NCI-H146 treated with DMSO at 0.1 percent for 48 hours (cell line): Measurements from ENCODE around the gene CAPN10.

Experiments
- DNase-seq: peaks from one replicate; lab custom pipeline; 2025; ENCODE audit not compliant: unreplicated experiment; lab: John Stamatoyannopoulos, UW

CAPN10 gene

DNA sequence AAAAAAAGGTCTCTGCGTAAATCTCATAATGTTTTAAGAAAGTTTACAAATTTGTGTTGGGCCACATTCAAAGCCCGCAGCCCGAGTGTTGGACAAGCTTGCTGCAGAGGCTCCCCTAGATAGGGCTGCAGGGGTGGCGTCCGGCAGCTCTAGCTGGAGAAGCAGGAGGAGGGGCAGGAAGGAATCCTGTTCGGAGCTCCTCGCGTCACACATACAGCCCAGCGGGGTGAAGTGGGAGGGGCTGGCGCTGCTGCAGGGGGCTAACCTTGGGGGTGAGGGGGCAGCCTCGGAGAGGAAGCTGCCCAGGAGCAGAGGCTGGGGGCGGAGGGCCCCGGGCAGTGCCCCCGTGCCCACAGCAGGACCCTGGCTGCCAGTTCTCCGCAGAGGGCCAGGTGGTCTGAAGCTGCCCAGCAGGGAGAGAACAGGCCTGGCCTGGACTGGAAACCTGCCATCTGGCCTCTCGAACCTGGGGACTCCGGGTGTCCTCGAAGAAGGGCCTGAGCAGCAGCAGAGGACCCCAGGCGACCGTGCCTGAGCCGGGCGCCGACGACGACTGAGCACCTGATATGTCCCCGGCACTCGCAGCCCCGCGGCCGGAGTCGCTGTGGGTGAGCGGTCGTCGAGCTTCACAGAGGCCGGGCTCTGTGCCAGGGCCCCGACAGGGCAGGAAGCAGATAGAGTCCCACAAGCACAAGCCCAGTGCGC, 36.1 kb downstream of the CAPN10 start:
- no peak for DNase-seq

DNA sequence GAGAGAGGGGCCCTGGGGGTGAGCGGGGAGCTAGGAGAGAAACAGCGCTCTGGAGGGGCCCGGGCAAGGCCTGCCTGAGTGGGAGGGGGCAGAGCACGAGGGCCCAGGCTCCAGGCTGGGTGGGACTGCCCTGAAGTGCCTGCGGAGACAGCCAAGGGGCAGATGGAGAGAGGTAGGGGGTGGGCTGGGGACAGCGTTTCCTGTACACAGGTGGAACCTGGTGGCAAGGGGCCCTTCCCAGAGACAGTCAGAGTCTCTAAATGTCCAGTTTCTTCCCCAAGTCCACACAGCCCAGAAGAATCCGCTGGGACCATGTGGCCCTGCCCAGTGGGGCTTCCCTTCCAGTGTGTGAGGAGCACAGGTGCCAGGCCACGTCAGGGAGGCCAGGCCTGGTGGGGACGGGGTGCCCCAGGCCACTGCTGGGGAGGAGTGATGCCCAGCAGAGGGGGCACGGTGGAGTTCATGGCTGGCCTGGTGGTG, 37.0 kb downstream of the CAPN10 start:
- DNase-seq, result no peak

DNA sequence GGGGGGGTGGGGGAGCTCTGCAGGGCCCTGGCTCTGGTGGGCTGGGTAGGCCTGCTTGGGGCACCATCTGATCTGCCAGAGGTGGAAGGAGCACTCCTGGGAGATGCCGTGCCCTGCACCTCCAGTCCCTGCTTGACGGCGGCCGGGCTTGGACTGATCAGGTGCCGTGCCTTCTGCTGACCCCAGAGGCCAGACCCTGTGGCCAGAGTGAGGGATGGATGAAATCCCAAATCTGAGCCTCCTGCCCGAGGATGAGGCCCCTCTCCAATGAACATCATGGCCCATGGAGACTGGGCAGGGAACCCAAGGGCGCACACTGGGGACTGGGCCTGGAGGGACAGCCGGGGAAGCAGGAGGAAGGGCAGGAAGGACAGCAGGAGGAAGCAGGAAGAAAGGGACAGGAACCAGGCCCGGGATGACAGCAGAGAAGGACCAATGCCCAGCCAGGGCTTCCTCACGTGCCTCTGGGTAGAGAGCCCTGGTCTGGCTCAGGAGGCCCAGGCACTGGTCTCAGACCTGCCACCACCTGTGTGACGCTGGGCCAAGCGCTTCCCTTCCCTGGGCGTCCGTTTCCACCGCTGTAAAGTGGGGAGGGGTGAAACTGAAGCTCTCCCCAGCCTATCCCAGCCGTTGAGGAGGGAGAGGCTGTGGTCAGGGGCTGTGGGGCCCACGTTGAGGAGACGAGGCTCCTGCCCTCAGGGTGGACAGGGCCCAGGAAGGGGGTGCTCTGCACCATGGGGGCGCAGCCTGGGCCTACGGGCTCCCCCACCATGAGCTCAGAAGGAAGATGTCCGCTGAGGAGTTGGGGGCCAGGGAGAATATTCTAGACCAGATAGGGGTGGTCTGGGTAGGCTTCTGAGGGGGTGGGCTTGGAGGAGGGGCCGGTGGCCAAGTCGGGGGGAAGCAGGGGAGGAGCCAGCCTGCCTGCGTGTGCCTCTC, 37.7 kb downstream of the CAPN10 start:
- no peak for DNase-seq

DNA sequence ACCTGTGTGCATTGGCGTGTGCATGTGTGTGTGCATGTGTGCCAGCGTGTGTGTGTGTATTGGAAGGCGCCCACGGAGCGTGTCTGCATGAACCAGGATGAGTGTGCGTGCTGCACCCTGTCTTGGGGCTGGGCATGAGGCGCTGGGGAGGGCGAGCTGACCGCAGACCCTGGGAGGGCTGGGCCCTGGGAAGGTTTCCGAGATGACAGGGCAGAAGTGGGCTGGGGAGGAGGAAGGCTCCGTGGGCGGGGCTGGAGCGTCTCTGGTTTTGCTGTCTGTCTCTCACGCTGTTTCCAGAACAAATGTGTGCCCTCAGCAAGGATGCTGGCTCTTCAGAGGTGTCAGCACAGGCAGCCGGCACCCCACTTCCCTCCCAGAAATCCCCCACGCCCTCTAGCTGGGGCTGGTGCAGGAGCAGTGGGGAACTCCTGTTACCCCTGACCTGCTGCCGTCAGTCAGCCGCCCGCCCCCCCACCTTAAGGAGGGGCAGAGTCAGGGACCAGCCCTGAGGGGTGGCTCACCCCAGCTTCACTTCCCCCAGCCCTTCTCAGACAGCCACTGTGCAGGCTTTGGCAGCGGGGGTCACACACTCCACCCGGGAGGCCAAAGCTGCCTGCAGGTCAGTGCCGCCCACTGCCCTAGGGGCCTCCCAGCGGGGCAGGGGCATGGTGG, 38.6 kb downstream of the CAPN10 start, which contains the start of gene GPR35:
Gene GPR35, plus strand, starts transcription at position 531 of the 672 bp plus-strand sequence. CDS start 4,473 bp downstream, outside the sequence.
- DNase-seq, result no peak

DNA sequence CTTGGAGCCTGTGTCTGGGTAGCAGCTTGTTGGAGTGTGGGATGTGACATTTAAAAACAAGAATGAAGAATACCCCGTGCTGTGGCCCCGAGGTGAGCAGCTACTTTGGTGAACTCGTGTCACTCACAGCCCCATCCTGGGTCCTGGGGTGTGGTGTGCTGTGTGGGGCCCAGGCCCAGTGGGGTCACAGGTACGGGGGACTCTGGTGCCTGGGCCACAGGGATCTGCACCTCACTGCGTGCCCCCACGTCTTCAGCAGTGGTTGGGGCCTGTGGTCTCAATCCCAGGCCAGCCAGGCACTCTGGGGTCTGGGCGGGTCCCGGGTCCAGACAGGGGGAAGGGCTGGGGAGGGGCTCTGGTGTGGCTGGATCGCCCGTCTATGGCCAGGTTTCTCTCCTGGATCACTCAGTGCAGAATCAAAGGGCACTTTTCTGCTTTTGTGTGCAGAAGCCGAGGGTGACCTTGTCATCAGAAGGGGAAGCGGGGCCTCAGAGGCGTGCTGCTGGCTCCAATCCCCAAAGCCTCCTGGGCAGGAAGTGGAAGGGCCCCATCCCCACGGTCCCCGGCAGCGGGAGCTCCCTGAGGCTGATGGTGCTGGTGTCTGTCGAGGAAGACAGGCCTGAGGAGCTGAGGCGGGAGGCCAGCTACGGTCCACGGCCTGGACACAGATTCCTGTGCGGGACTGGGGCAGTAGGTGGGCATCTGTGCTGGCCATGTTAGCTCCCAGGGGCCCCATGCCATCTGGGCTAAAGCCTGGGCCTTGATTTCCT, 40.2 kb downstream of the CAPN10 start:
- no peak for DNase-seq

DNA sequence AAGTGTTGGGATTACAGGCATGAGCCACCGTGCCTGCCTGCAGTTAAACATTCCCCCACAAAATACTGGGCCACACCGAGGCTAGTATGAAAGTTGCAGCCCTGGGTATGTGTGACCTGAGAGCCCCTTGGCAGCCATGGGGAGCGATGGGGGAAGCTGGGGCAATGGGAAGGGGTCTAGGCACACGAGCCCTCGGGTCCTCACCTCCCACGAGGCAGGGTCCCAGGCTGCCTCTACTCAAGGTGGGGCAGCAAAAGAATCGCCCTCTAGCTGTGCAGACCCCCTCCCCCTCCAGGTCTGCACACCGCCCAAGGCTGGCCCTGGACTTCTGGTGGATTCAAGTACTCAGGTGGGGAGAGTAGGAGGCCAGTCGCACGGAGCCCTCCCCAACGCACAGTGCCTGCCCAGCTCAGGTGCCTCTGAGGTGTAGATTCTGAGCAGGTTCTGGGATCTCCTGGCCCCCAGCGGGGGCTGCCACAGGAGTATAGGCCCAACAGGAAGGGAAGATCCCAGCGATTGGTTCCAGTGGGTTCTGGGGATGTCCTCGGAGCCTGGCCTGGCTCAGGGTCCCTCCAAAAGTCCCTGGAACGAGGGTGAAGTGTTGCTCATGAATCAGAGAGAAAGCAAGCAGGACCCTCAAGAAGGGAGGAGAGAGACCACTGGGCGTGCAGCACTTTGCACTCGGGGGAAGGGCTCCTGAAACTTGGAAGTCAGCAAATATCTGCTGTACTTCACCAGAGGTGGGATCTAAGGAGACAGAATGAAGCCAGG, 41.4 kb downstream of the CAPN10 start:
- DNase-seq, result no peak

DNA sequence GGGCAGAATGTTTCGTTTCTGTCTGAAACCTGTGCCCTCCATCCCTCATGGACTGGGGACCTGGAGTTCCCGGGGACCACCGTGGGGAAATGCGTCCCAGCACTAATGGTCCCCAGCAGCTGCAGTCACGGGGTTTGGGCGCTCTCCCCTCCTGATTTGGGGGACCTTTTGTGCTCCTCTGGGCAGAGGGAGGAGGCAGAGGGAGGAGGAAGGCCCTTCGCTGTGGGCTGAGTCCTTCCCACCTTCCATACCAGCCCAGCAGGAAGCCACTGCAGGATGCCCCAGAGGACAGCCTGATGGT, 41.9 kb downstream of the CAPN10 start:
- no peak for DNase-seq

DNA sequence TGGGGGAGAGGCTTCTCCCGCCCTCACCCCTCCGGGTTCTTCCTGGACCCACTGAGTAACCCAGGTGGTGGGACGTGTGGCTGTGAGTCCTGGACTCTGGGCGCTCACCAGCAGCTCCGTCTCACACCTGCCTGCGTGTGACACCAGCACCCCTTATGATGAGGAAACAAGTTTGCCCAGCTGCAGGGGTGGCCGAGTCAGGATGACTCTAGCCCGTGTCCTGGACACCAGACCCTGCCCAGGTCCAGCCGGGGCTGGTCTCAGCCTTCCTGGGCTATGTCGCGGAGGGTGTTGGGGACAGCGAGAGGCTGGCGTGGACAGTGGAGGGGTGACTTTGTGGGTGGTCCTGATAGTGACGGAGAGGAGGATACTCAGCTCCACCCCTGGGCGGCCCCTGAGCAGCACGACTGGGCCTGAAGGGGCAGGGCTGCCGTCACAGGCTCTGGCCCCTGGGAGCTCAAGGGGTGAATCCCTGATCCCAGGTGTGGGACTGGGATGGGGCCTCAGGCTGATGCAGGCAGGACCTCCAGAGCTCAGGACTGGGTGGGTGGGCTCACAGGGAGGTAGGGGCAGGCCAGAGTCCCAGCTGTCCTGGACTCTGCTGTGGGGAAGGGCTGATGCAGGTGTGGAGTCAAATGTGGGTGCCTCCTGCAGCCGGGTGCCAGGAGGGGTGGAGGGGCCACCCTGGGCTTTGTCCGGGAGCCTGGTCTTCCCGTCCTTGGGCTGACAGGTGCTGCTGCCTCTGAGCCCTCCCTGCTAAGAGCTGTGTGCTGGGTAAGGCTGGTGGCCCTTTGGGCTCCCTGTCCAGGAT, 42.5 kb downstream of the CAPN10 start:
- no peak for DNase-seq

DNA sequence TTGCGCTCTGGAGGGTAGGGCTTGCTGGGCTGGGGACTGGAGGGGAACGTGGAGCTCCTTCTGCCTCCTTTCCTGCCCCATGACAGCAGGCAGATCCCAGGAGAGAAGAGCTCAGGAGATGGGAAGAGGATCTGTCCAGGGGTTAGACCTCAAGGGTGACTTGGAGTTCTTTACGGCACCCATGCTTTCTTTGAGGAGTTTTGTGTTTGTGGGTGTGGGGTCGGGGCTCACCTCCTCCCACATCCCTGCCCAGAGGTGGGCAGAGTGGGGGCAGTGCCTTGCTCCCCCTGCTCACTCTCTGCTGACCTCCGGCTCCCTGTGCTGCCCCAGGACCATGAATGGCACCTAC, 43.1 kb downstream of the CAPN10 start:
- no peak for DNase-seq

DNA sequence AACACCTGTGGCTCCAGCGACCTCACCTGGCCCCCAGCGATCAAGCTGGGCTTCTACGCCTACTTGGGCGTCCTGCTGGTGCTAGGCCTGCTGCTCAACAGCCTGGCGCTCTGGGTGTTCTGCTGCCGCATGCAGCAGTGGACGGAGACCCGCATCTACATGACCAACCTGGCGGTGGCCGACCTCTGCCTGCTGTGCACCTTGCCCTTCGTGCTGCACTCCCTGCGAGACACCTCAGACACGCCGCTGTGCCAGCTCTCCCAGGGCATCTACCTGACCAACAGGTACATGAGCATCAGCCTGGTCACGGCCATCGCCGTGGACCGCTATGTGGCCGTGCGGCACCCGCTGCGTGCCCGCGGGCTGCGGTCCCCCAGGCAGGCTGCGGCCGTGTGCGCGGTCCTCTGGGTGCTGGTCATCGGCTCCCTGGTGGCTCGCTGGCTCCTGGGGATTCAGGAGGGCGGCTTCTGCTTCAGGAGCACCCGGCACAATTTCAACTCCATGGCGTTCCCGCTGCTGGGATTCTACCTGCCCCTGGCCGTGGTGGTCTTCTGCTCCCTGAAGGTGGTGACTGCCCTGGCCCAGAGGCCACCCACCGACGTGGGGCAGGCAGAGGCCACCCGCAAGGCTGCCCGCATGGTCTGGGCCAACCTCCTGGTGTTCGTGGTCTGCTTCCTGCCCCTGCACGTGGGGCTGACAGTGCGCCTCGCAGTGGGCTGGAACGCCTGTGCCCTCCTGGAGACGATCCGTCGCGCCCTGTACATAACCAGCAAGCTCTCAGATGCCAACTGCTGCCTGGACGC, 43.6 kb downstream of the CAPN10 start:
- no peak for DNase-seq

DNA sequence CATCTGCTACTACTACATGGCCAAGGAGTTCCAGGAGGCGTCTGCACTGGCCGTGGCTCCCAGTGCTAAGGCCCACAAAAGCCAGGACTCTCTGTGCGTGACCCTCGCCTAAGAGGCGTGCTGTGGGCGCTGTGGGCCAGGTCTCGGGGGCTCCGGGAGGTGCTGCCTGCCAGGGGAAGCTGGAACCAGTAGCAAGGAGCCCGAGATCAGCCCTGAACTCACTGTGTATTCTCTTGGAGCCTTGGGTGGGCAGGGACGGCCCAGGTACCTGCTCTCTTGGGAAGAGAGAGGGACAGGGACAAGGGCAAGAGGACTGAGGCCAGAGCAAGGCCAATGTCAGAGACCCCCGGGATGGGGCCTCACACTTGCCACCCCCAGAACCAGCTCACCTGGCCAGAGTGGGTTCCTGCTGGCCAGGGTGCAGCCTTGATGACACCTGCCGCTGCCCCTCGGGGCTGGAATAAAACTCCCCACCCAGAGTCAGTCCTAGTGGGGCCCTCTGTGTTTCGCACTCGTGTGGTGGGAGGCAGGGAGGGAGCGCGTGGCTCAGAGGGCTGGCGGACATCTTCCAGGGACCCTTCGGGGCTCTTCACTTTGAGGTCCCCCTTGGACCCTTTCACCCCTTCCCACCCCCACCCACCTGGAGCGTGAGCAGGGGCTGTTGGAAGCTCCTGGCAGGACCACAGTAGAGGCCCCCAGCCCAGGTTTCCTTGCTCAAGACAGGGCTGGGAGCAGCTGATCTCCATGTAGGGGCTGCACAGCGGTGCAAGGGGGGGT, 44.4 kb downstream of the CAPN10 start:
- no peak for DNase-seq

DNA sequence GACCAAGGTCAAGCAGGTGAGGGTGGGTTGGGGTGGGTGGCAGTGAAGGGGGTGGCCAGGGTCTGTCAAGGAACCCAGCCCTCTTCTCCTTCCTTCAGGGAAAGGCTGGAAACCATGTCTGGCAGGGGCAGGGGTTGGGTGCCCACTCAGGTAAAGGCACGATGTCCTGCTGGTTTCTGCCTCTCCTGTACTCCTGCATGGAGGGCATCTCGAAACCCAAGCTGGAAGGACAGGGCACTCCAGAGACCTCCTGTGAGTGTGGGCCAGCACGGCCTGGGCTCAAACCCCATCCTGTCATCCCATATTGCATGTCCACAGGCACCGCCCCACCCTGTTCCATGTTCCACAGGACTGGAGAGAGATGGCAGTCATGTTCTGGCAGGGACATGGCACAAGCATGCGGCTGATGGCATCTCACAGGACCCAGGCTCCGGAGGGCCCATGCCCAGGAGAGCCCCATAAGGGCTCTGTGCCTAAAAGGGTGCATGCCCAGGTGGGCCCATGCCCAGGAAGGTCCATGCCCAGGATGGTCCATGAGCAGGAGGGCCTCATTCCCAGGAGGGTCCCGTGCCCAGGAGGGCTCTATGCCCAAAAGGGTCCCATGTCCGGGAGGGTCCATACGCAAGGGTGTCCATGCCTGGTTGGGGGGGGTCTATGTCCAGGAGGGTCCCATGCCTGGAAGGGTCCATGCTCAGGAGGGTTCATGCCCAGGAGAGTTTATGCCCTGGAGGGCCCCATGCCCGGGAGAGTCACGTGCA, 45.2 kb downstream of the CAPN10 start:
- DNase-seq, result no peak

DNA sequence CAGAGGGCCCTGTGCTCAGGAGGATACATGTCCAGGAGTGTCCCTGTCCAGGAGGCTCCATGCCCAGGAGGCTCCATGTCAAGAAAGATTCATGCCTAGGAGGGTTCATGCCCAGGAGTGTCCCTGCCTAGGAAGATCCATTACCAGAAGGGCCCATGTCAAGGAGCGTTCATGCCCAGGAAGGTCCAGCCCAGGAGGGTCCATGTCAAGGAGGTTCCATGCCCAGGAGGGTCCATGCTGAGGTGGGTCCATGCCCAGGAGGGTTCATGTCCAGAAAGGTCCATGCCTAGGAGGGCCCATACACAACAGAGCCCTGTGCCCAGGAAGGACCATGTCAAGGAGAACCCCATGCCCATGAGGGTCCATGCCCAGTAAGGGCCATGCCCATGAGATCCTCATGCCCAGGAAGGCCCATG, 45.8 kb downstream of the CAPN10 start:
- DNase-seq, result no peak

DNA sequence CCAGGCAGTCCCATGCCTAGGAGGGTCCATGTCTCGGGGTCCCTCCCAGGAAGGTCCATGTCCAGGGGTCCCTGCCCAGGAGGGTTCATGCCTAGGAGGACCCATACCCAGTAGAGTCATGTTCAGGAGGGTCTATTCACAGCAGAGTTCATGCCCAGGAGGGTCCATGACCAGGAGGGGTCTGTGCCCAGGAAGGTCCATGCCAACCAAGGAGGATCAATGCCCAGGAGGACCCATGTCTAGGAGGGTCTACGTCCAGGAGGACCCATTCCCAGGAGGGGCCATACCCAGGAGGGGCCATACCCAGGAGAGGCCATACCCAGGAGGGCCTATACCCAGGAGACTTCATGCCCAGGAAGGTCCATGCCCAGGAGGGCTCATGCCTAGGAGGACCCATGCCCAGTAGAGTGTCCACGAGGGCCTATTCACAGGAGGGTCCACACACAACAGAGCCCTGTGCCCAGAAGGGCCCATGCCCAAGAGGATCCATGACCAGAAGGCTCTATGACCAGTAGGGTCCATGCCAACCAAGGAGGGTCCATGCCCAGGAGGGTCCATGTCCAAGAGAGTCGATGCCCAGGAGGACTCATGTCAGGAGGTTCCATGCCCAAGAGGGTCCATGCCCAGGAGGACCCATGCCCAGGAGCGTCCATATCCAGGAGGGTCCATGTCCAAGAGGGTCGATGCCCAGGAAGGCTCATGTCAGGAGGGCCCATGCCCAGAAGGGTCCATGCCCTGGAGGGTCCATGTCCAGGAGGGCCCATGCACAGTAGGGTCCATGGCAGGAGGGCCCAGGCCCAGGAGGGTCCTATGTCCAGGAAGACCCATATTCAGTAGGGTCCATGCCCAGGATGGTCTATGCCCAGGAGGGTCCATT, 48.8 kb downstream of the CAPN10 start:
- DNase-seq, result no peak

DNA sequence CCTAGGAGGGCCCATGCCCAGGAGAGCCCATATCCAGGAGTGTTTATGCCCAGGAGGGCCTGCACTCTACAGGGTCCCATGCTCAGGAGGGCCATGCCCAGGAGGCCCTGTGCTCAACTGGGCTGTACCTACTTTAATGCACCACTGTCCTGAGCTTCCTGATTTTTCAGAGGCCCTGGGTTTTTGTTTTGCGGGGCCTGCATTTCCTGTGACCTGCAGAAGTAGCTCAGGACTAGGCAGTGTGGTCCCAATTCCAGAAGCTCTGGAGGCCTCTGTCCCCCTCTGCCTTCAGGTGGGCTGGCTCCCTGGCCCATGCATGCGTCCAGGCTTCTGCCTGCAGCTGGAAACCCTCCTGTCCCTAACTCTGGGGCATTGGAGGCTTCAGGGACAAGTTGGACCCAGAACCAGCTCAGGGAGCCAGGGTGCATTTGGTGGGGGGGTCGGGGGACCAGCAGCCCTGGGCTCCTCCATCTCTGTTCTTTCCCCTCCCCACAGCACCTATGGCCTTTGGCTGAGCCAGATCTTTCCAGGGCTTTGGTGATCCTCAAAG, 49.5 kb downstream of the CAPN10 start:
- DNase-seq, result no peak

DNA sequence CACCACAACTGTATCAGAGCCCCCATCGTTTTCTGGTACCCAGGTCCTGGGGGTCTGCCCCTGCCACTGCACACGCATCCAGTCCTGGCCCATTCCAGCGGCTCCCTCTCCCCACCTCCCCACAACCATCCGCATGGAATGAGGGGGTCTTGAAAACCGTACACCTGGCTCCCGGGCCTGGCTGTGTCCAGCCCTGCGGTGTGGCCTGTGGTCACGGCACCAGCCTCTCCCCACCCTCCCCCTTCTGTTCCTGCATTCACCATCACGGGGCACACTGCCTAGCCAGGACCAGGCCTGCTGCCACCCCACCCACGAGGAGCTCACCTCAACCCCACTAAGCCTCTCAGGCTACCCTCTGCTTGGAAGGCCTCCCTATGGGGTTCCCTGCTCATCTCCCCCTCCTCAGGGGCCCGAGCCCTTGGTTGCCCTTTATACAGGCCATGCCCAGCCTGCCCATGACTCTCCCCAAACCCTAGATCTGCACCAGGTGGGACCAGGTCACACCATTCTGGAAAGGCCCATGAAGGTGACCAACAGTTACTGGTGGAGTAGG, 50.1 kb downstream of the CAPN10 start:
- no peak for DNase-seq
